GM08714 (cell line): Measurements from ENCODE around the gene RBM47.

Source experiments
- H3K4me3 ChIP-seq: fragments of 200-500 bp; sonication (Bioruptor generic); 2 replicates; pipeline ENCODE4 v1.5.1; 2014; ENCODE audit warnings: mild to moderate bottlenecking, low read length, inconsistent platforms
- ZNF274 ChIP-seq: IDR thresholded peaks from 2 replicates; pipeline ENCODE4 v1.6.1; 2012; ENCODE audit warnings: mild to moderate bottlenecking, low read depth, low read length

Gene RBM47

DNA sequence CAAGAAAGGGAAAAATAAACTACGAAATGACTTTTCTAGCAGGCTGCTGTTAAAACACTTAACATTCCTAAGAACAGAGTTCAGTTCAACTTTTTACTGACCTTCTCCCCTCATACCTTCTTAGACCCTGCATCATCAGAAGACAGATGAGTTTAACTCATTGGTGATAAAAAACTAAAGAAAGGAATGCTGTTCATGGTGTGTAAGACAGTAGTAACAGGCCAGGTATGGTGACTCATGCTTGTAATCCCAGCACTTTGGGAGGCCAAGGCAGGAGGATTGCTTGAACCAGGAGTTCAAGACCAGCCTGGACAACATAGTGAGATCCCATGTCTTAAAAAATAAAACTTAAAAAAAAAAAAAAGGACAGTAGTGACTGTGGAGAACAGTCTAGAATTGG lies 16.2 kb downstream of the RBM47 start:
- no peak for TF ChIP-seq ZNF274
- no peak overlapping the region for H3K4me3 ChIP-seq

DNA sequence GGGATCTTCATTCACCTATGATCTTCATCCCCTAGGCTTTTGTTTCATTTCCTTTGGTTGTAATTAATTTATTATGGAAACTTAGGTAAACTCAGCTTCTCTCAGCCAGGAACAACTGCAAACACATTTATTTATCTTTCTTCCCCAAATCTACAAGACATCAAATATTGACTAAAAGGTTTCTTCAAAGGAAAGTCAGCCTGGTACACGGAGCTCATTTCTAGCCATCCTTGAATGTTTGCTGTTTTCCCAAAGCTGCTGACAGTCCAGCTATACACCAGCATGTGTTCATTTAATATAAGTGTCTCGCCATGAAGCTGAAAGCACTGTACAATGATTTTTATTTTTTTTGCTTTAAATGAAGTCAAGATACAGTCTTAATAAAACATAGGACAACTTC lies 16.8 kb downstream of the RBM47 start:
- no peak overlapping the region for H3K4me3 ChIP-seq
- no peak for TF ChIP-seq ZNF274

DNA sequence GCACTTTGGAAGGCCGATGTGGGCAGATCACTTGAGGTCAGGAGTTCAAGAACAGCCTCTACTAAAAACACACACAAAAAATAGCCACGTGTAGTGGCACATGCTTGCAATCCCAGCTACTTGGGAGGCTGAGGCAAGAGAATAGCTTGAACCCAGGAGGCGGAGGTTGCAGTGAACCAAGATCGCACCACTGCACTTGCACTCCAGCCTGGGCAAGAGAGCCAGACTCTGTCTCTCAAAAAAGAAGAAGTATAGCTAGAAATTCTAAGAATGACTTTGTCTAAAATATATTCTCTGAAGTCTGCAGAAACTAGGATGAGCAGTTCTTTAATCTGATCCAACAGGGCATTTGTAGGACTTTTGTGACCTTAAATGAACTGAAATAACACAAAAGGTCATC lies 17.4 kb downstream of the RBM47 start:
- TF ChIP-seq ZNF274, result no peak
- no peak overlapping the region for H3K4me3 ChIP-seq

DNA sequence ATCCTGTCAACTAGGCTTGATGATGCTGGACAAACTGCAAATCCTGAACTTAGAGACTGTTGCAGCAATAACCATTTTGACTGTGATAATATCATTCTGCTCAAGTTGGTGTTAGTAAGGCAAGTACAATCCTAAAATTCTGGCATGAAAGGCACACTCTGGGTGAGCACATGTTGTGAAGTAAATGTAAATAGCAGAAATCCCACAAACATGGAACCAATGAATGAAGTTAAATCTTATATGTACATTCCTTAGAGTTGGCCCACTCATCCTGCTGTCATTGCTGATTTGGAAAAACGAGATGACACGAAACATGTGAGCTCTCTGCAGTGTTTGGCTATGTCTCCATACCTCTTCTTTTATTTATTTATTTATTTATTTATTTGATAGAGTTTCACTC lies 21.0 kb downstream of the RBM47 start:
- TF ChIP-seq ZNF274, result no peak

DNA sequence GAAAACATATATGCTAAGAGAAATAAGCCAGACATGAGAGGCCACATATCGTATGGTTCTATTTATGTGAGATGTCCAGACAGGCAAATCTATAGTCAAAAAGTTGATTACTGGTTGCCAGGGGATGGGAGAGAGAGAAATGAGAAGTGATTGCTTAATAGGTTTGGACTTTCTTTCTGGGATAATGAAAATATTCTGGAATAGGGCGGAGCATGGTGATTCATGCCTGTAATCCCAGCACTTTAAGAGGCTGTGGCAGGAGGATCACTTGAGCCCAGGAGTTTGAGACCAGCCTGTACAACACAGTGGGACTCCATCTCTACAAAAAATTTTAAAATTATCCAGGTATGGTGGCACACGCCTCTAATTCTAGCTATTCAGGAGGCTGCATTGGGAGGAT lies 22.4 kb downstream of the RBM47 start:
- H3K4me3 ChIP-seq, result no peak overlapping the region
- TF ChIP-seq ZNF274, result no peak

More for the DNA sequence above, 21.0 kb downstream of the RBM47 start:
- H3K4me3 ChIP-seq, result no peak overlapping the region

DNA sequence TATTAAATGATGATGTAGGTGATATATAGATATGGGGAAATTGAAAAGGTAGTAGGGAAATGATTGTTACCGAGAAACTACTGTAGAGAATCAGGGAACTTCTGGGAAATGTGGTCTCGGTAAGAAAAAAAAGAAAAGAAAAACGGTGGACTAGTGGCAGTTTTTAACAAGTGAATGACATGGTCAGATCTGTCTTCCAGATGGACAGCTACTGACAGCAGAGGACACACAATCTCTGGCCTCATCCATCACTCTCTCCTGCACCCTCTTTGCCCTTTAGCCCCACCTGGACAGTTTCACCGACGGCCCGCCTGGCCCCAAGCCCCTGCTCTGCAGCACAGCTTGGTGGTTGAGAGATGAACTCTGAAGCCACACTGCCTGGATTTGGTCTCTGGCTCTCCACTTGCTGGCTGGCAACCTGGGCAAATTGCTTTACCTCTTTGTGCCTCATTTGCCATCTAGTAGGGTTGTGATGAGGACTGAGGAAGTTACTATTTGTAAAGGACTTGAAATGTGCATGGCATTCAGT lies 23.4 kb downstream of the RBM47 start:
- no peak for TF ChIP-seq ZNF274
- no peak overlapping the region for H3K4me3 ChIP-seq

DNA sequence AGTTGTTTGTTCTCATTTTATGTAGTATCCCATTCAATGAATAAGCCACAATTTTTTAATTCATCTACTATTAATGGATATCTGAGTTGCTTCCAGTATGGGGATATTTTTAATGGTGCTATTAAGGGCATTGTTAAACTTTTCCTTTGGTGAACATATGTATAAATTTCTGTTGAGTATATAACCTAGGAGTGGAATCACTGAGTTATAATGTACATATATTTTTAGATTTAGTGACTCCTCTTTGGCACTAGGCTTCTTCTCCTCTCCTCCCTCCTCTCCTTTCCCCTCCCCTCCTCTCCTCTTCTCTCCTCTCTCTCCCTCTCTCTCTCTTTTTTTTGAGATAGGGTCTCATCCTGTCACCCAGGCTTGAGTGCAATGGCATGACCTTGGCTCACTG lies 26.4 kb downstream of the RBM47 start:
- TF ChIP-seq ZNF274, result no peak
- H3K4me3 ChIP-seq, result no peak overlapping the region

DNA sequence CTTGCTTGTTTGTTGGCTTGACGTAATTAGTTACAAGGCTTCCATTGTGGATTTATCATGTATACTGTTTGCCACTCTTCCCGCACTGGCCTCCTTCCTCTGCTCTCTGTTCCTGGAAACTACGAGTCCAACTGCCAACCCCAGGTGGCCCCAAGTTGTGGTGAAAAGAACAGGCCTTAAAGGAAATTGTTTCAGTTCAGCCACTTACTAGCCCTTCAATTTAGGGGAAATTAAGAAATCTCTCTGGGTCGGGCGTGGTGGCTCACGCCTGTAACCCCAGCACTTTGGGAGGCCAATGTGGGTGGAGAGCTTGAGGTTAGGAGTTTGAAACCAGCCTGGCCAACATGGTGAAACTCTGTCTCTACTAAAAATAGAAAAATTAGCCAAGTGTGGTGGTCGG lies 28.0 kb downstream of the RBM47 start:
- TF ChIP-seq ZNF274, result no peak
- no peak overlapping the region for H3K4me3 ChIP-seq

DNA sequence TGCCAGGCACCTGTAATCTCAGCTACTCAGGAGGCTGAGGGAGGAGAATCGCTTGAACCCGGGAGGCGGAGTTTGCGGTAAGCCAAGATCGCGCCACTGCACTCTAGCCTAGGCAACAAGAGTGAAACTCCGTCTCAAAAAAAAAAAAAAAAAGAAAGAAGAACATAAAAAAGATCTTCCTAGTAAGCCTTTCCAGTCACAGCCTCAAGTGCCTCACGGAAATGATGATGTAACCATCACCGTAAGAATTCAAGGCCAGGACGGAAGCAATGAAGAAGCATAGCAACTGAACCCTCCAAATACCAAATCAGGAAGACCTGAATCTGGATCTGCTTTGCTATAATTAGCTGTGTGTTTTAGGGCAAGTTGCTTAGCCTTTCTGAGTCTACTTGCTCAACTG lies 28.8 kb downstream of the RBM47 start:
- no peak overlapping the region for H3K4me3 ChIP-seq
- no peak for TF ChIP-seq ZNF274

DNA sequence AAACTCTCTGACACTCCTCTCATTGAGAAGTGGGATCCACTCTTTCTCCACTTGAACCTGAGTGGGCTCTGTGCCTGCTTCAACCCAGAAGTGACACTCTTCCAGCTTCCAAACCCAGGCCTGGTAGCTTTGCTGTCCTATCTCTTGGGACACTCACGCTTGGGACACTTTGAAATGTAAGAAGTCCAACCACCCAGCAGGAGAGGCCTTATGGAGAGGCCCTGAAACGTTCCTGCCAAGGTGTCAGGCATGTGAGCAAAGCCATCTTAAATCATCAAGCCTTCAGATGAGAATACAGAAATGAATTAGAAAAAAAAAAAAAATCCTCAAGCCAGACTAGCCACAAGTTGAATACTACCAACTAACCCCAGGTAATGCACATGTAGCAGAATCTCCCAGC lies 30.2 kb downstream of the RBM47 start:
- no peak for TF ChIP-seq ZNF274

DNA sequence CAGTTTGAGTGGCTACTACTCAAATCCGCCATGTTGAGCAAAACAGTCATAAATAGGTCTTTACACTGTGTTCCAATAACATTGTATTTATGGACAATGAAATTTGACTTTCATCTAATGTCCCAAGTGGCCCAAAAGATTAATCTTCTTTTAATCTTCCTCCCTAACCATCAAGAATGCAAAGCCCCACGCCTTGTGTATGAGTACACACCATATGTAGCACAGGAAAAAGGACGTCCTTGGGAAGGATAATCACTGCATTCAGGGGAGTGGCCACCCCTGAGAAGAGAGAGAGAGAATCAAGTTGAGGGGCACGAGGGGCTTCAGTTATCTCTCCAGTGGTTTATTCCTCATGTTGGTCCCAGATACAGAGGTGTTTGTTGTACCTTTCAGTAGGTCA lies 33.1 kb downstream of the RBM47 start:
- H3K4me3 ChIP-seq, result no peak overlapping the region
- TF ChIP-seq ZNF274, result no peak

More for the DNA sequence above, 30.2 kb downstream of the RBM47 start:
- no peak overlapping the region for H3K4me3 ChIP-seq

DNA sequence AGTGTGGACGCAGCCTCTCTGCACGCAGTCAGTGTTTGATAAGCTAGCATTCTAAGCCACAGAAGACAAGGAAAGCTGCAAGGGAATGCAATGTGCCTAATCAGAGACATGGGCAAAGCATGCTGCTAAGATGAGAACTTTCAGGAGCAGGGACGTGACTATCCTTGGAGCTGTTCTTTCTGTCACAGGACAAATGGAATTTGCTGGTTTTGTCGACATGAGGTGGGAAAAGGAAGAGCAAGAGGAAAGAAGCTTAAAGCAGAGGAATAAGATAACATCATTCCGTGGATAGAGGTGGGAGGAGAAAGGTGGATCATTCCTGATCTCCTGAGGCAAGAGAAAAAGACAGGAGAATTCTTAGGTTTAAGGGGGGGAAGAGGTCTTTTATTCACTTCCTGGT lies 33.7 kb downstream of the RBM47 start:
- H3K4me3 ChIP-seq, result no peak overlapping the region
- no peak for TF ChIP-seq ZNF274

DNA sequence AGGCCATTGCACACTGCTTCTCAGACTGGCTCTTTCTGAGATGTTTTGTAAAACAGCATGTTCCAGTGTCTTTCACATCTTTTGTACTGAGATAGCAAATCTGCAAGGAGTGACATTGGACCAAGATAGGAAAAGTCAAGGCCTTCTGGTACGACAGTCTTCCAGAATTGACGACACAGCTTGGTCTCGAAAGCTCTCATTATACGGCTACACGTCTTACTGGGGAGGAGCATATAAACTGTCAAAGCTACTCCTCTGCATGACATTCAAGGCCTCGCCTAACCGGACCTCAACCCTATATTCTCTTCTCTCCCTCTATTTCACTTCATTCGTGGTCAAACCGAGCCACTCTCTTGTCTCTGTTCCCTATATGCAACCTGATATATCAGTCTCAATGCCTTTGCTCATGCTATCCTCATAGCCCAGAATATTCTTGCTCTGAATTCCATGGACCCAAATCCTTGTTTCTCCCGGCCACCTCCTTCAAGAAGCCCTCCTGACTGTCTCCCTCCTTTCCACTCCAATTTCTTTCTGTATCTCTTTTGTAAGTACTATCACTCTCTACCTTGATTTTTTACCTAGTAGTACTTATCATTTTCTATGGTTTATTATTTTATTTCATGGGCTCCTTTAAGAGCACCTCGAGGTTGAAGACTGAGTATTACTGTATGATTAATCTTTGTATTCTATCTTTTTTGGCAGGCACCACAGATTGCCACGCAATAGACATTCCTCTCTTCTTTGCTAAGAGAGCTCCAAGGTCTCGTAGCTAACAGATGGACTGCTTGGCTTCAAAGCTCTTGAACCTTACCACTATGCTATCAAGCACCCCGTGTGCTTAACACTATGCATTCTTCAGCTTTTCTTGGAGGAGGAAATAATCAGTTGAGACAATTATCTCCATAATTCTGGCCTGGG lies 35.1 kb downstream of the RBM47 start:
- TF ChIP-seq ZNF274, result no peak
- no peak overlapping the region for H3K4me3 ChIP-seq

DNA sequence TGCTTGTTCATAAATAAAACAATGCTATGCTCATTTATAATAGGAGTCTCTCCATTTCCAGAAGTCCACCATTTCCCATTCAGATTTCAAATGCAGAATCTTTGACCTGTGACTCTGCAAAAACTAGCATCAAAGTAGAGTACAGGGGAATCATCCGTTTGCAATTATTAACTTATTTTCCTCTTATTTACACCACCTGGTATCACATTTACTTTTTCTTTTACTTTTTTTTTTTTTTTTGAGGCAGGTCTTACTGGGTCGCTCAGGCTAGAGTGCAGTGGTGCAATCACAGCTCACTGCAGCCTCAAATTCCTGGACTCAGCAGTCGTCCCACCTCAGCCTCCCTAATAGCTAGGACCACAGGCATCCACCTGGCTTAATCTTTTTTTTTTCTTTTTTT lies 37.6 kb downstream of the RBM47 start:
- no peak for TF ChIP-seq ZNF274
- no peak overlapping the region for H3K4me3 ChIP-seq

DNA sequence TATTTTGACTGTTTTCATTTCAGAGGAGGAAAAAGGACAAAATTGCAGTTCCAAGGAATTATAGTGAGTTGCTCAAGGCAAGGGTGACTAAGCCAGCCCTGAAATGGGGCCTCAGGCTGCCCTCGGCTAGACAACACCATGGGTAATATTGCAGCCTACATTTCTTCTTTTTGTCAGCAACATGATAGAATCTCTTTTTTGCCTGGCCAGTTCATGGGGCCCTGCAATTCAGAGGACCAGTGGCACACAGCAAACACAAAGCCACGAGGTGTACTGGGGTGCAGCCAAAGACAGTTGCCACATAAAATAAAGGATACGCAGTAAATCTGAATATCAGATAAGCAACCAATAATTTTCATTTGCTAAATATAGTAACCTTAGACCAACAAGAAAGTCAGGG lies 41.8 kb downstream of the RBM47 start:
- H3K4me3 ChIP-seq, result no peak overlapping the region
- no peak for TF ChIP-seq ZNF274
